GM19324 (cell line): ENCODE results near the gene LY86.

Experiments used
- ATAC-seq: cut with Tn5 transposase; IDR thresholded peaks from one replicate; pipeline ENCODE4 v1.9.1; 2021; ENCODE audit warnings: mild to moderate bottlenecking, moderate library complexity; ENCODE audit not compliant: unreplicated experiment, low FRiP score

Gene LY86

DNA sequence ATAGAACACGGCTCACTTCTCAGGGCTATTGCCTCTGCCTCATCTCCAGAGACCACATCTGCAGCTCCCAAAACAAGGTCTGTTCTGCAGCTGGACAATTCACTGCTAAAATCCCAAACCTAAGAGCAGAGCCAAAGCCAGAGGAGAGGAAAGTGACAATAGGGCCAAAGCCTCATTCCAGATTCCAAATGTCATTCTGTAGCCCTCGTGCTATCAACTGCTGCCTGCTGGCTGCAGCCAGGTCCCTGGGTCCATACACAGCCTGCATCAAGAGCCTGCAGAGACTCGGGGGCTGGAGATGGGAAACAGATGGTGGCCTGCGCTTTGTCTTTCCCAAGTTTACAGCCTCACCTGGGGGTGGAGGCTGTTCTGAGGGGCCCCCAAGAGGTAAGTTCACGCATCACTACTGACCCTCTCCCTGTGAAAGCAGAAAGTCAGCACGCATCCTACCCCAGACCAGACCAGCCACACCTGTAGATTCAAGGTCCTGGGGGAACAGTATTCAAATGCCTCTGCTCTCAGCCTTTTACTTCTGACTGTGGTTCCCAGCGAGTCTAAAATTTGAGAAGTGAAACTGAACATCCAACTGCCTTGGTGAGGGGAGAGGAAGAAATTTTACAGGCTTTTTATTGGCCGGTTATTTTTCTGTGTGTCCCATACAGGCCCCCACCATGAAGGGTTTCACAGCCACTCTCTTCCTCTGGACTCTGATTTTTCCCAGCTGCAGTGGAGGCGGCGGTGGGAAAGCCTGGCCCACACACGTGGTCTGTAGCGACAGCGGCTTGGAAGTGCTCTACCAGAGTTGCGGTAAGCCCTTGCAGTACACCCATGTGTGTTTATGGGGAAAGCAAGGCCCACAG lies at the start of gene LY86:
TSS of gene LY86 (plus strand) at position 657 of the 860 bp plus-strand sequence. CDS start at position 672, 15 bp downstream.
- peak; percentile 48 for ATAC-seq

DNA sequence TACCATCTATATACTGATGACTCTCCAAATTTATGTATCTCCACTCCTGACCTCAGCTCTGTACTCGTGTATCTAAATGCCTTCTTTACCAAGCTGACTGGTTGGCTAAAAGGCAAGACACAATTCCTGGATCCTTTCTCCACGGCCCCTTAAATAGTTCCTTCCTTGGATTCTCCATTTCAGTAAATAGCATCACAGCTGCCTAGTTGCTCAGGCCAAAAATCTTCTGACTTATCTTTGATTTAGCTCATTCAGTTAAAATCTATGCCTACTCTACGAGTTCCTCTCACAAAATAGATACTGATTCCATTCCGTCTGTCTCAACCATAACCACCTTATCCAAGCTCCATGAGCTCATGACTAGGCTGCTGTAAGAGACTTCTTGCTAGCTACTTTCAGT lies 49.5 kb upstream of the LY86 start:
- no peak for ATAC-seq

DNA sequence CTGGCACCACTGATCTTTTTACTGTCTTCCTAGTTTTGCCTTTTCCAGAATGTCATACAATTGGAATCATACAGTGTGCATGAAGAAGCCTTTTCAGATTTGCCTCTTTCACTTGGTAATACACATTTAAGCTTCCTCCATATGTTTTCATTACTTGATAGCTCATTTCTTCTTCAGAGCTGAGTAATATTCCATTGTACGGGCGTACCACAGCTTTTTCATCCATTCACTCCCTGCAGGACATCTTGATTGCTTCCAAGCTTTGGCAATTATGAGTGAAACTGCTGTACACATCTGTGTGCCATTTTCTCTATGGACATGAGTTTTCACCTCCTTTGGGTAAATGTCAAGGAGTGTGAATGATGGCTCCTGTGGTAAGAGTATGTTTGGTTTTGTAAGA lies 46.2 kb upstream of the LY86 start:
- no peak for ATAC-seq

DNA sequence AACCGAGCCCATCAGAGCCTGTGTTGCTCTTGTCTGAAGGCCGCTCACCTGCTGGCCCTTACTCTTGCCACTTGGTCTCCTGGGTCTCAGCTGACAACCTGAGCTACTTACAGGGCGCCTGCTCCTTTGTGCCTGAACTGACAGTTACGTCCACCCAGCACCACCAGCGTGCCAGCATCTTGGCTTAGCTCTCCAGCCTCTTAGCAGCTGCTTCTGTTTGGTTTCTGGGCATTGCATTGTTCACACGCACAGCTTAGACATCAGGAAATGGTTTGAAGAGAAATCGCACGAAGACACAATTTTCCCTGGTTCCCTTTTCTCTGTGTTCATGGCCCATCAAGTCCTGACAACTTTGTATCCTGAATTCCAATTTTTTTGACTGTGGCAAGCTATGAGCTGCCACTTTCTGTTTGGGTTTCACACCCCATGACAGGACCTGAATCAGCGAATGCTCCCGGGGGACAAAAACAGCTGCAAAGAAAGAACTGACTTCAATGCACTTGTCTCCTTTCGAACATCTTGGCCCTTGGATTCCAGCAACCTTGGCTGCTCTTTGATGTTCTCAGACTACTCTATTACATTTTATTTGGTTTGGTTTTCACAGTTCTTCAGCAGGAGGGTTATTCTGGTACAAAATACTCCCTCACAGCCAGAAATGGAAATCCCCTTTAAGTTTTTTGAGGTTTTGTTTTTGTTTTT lies 45.2 kb upstream of the LY86 start:
- no peak for ATAC-seq

DNA sequence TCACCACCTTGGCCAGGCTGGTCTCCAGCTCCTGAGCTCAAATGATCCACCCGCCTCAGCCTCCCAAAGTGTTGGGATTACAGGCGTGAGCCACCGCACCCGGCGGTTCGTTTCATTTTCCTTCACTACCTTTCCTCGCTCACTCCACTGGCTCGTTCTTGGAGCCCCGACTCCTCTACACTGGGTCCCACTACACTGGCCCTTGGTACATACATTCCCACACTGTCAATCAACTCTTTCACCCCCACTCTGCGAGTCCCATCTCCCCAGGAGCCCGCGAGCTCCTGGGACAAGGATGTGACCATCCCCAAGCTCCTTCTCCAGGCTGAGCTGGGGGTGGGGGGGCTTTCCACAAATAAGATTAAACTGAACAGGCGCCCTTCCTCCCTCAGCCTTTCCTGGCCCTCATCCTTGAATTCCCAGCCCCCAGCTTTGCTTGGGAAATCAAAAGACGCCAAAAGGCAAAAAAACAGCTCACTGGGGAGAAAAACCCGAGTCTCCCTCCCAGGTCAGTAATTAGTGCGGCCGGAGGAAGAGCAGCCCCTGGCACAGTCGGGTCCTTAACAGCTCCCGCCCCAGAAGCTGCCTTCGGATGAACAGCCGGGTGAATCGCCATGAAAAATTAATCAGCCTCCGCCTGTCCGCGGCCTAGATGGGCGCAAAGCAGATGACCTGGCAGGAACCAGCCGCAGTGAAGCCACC lies 42.8 kb upstream of the LY86 start:
- ATAC-seq: no peak

DNA sequence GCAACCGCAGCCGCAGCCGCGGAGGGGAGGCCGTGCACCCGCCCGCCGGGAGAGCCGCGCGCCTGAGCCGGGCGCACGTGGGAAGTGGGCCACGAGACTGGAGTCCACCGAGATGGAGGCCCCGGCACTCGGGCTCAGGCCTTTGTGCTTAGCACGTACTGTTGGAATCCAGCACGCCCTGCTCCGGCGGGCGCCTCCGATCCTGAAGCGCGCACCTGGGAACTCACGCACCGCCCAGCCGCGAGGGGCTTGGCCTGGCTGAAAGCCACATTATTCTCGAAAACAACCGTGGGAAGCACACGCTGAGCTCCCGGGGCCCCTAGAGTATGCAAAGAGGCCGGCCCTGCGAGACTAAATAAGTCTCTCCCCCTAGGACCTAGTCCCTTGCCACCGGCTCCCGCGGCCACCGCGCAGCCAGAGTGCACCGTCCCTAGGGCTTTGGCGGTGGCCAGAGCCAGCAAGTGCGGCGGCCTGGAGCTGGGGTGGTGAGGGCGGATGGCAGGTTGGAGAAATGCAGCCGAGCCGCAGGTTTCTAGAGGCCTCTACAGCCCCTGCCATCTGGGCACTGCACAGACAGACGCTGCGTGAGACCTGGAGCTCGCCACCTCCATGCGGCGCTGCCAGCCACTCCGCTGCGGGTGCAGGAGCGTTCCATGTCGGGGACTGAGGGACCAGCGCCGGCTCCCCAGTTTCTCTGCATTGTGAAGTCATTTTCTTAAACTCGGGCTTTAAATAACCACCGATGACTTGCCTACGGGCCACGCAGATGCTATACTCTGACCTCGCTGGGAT lies 42.0 kb upstream of the LY86 start:
- peak; percentile 47 for ATAC-seq

DNA sequence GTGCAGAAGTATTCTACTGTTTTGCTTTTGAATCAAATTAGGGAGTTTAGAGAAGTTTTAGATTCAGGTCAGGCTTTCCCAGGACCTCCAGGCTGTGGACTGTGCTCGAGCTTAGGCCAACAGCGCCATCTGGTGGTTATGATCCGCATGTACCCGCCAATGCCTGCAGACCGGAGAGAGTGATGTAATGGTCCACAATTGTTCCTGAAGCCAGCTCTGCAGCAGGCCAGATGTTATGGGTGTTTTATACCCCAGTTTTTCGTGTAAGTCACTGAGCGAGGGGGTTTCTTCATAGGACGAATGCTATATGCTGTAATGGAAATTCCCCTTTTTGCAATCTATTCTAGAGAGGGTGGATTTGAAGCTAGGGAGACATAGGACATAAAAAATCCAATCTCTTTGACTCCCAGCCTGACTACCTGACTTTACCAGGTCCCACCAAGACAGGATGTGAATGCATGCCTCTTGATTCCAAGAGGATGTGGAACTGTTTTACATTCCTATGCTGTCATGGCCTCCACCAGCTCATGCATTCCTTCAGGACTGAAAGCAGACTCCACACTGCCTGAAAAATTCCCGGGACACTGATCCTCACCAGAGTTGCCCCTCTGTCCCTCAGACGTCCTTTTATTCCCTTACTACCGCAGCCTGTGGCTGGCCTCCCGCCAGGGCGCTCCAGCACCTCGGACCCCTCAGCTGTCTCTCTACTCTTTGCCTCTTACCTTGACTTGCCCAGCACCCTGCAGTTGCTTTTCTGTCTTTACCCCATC lies 41.2 kb upstream of the LY86 start:
- peak; percentile 83 for ATAC-seq

DNA sequence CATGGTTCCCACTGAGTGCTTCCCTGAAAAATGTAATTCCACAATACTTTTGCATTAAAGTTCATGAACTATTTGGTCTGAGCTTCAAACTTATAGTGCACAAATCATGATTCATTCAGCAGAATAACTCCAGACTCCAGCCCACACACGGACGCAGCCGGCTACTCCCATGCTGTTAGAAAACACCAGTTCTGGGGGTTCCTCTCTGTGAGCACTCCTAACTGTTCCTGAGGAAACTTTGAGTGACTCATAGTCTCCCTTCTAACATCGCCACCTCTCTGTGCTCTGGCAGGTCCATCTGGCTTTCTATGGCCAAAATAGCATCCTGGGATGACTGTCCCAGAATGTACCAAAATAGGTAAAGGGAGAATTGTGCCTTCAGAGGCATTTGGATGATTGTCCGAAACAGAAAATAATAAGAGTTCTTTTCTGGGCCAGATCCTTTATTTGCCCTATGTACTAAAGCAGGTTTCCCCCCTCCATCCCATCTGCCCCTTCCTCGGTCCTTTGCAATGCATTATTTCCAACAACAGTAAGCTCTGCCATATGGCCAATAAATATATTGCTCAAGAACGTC lies 32.3 kb upstream of the LY86 start:
- no peak for ATAC-seq

DNA sequence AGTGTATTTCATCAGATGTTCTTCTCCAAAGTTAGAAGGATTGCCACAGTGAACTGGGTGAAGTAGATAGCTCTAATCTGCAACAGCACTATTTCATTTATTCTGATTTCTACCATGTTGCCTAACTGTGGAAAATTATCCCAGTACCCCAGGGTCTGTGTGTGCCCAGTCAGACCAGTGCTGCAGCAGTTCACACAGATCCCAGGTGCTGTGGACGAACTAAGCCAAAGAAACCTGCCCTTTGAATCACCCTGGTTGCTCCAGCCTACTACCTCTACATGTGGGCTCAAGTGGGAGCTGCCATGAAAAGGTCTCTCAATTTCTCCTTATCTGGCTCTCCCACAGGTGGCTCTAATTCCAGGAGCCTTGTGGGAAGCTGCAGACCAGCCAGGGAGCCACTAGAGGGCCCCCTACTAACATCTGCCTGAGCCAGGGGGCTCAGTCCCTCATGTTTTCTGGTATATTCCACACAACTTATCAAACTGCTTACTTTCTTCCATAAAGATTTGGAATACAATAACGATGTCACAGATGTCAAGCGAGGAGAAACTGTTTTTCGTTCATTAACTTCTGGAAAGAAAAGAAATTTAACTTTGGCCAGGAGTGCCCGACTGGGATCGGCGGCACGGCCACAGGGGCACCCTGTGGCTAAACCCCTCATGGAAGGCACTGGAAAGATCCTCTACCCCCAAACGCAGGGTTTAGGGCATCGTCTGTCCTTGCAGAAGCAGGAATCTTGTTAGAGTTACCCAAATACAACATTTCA lies 31.6 kb upstream of the LY86 start:
- ATAC-seq: no peak

DNA sequence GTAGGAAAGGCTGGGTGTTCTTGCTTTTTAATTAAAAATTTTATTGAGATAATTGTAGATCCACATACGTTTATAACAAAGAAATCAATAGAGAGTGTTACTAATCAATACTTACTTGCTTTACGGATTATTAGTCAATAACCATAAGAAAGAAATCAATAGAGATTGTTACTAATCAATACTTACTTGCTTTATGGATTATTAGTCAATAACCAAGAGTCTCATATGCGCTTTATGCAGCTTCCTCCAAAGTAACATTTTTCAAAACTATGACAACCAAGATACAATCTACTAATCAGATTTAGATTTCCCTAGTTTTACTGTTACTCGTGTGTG lies 31.0 kb upstream of the LY86 start:
- no peak for ATAC-seq

DNA sequence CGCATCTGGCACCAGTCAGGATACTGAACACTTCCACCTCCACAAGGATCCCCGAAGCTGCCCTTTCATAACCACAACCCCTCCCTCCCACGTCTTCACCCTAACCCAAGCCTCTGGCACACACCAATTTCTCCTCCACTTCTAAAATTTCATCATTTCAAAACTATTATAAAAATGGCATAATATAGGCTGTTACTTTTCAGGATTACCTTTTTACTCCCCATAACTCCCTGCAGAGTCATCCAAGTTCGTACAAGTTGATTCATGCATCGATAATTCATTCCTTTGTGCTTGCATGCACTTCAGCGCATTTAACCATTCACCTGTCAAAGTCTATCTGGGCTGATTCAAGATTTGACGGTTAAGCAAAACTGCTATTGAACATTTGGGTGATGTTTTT lies 30.6 kb upstream of the LY86 start:
- no peak for ATAC-seq

DNA sequence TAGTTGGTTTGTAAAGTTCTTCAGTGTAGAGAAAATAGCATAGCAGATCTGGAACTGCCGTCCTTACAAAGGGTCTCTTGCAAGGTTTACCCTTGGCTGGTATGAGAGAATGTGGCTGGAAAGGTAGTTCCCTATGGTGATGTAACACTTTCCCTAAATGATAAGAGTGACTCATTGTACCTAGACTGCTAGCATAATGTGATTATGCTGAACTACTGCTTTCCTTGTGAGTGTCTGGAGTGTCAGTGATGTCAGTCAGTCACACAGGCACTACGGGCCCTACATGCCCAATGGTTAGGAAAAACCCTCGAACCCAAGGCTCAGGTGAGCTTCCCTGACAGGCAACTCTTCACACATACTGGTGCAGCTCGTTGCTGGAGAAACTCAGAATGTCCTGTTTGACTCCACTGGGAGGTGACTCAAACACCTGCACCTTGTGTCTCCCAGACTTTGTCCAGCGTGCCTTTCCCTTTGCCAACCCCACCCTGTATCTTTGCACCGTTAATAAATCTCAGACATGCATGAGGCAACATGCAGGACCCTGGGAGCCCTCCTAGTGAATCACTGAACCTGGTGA lies 28.4 kb upstream of the LY86 start:
- ATAC-seq: no peak

DNA sequence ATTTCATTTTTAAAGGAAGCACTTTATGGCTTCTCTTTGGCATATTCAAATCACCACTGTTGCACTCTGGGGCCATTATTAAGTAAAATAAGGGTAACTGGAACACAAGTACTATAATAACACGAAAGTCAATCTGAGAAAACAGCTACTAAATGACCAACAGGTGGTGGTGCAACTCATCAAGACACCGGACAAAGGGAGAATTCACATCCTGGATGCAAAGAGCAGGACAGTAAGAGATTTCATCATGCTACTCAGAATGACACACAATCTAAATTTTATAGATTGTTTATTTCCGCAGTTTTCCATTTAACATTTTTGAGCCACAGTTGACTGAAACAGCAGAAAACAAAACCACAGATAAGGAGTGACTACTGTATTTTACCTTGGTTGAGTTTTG lies 27.6 kb upstream of the LY86 start:
- no peak for ATAC-seq

DNA sequence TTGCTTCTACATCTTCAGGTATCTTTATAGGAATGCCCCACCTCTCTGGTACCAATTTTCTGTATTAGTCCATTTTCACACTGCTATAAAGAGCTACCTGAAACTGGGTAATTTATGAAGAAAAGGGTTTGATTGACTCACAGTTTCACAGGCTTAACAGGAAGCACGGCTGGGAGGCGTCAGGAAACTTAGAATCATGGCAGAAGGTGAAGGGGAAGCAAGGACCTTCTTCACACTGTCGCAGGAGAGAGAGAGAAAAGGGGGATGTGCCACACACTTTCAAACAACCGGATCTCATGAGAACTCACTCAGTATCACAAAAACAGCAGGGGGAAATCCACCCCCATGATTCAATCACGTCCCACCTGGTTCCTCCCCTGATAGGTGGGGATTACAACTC lies 24.4 kb upstream of the LY86 start:
- ATAC-seq: no peak

DNA sequence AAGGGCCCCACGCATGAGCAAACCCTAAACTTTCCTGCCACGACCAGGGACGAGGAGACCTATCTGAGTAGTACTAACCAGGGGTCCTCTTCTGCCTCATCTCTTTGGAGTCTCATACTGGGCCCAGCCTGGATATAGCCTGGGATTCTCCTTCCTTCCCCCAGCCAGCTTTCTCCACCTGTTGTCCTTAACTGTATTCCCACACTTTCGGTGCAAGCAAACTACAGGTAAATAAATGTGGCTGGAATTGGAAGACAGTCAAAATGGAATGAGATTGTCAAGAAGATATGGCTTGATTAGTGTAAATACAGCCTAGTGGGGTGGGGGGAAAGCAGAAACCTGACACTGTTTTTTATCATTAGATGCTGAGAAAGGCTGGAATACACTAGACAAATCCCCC lies 23.5 kb upstream of the LY86 start:
- ATAC-seq: no peak

DNA sequence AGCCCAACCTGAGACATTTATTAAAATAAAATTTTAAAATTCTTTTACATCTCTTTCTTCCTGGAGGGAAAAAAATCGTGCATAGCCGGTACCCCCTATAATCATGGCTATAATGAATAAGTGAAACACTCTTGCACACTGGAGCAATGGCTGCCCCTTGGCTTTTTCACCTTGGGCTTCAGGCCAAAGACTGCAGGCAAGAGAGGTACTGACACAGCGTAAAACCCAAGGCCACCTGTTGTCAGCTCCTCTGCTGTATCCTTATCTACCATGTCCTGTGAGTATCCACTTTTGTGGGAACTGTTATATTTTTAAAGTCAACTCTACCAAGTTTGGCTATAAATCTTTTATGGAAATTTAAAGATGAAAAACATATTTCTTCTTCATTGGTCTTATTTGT lies 23.0 kb upstream of the LY86 start:
- no peak for ATAC-seq

DNA sequence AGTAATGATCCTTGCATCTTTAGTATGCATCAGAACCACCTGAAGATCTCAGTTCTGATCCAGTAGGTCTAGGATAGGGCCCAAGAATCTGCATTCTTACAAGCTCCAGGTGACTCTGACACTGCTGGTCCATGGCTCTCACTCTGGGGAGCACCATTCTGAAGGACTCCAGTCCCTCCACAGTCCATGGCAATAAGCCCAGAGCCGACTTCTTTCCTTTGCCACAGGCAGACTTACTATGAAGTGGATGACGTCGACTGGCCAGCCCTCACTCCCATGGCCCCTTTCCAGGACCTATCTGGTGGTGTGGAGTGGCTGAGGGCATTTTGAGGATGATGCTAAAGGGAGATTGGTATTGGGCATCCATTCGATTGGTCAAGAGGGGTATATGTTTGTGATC lies 21.8 kb upstream of the LY86 start:
- no peak for ATAC-seq

DNA sequence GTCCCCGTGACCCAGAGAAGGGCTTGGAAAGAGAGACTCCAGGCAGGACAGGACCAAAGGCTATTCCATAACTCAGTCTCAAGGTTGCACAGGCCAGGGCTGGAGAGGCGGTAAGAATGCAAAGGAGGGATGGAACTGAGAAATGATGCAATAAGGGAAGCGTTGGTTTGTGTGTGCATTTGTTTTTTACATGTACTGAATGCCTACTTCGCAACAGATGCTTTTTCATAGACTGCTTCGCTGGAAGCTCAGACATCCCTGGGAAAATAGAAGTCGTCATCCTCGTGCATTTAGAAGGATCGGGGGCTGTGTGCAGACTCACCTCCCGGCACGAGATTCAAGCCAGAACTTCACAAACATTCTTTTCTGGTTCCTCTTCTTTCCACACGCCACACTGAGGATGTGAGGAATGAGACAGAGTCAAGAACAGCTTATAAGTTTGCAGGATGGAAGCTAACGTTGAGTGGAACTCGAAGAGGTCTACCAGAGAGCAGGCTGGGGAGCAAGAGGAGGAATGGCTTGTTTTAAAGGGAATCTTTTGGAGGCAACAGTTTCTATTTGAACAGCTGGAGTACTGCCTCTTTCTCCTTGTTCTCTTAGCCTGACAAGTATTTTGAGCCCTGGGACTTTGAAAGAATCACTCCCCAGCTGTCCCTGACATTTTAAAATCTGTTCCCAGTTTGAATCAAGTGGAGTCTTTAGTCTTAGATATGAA lies 19.3 kb upstream of the LY86 start:
- no peak for ATAC-seq
